Pancreas (tissue), 10 donors: ENCODE results near the gene CGGBP1. TPM values are rescaled to one million over a fixed set of nuclear protein-coding genes. Genes with fewer than 3 reads are reported as not detected.

ENCODE experiments used
- ATAC-seq, 4 donors: fragments of 200-7000 bp; cut with Tn5 transposase; one replicate each; pipeline versions ENCODE4 v1.8.0 to v1.9.1; 2020; ENCODE audit warnings: mild to moderate bottlenecking in 4 of 4, moderate library complexity in 4 of 4
- DNase-seq, 6 donors: peaks; one replicate each; pipeline ENCODE4 v3.0.0-alpha.2; 2020
- FAIRE-seq: peaks from 2 replicates; lab custom pipeline; 2012; peaks lifted over from hg19 to GRCh38; lab: Jason Lieb, UNC
- H3K27ac ChIP-seq, 4 donors: fragments of 200-600 bp; sonication (generic); 1 replicate in 3 of 4; 2 replicates in 1 of 4; pipeline versions ENCODE4 v1.5.0 to v1.8.0; 2020
- H3K27me3 ChIP-seq, 4 donors: fragments of 200-600 bp; one replicate each; pipeline ENCODE4 v1.8.0; 2021
- H3K36me3 ChIP-seq, 3 donors: fragments of 200-600 bp; sonication (generic) in 1 of 3; one replicate each; pipeline versions ENCODE4 v1.5.0 to v1.8.0; 2020 to 2021
- H3K4me1 ChIP-seq, 3 donors: fragments of 200-600 bp; one replicate each; pipeline ENCODE4 v1.8.0; 2021
- H3K4me3 ChIP-seq, 4 donors: fragments of 200-600 bp; sonication (generic) in 2 of 4; one replicate each; pipeline versions ENCODE4 v1.5.0 to v1.8.0; 2020 to 2021
- H3K9me3 ChIP-seq, 4 donors: fragments of 200-600 bp; one replicate each; pipeline ENCODE4 v1.8.0; 2021
- CTCF ChIP-seq, 4 donors: fragments of 200-600 bp; sonication (generic) in 3 of 4; IDR thresholded peaks; one replicate each; pipeline versions ENCODE4 v1.5.0 to v1.8.0; 2021; ENCODE audit warnings: antibody characterized with exemption in 4 of 4
- WGBS, 2 donors: extraction: QIAGEN DNeasy Blood & Tissue Kit; methylation state at CpG; one replicate each; pipeline ENCODE4 v1.1.7; 2013; 5-methylcytosine and 5-hydroxymethylcytosine counted together
- intact Hi-C, 3 donors: fragments of 100-400 bp; cut with DNase I; formaldehyde crosslinking; loops; one replicate each; pipeline versions ENCODE4 v1.11.1 to v1.14.2; 2022
- polyA plus RNA-seq, 2 donors: library from polyadenylated mRNA; stranded (reverse); fragments of 200-250 nt; gene quantifications; one replicate each; pipeline ENCODE4 v1.2.3, GENCODE V29; 2013
- total RNA-seq, 6 donors: library from RNA; stranded (reverse); fragmentation: NEBNext Ultra II Directional in 4 of 6; extraction: Animal tissue kit (Norgen Biotek cat#: 25700) in 4 of 6; gene quantifications; one replicate each; pipeline versions ENCODE4 v1.2.1 to v1.2.4, GENCODE V29; 2021 to 2023
- donor health status: healthy with polysubstance abuse.
- donor health status: DM: no; HTN: no; CAD: no; lungs with moderate emphysema.
- donor health status: DM: no; HTN: no; CAD: no.
- donor health status: control.
- donor health status: control.
- donor health status: Bipolar disorder and iron deficiency.
- donor health status: DM: yes; HTN: yes; CAD: no.
- donor health status: DM: no; HTN: no; CAD: no.
- donor health status: DM: no; HTN: no; CAD: no.
- donor health status: DM: yes; HTN: yes; CAD: no.

The CGGBP1 gene
- total and polyA plus RNA-seq, 8 donors = 17.0 to 40.3 (median 21.1) TPM

- ATAC-seq = no peak
- DNase-seq = no peak
- H3K4me3 ChIP-seq = no peak overlapping the region
- WGBS, 2 donors = 84 to 95% methylated on average over 2 of the region's 2 CpGs
- no peak for FAIRE-seq
- no peak for TF ChIP-seq CTCF (IDR thresholded peaks at IDR 0.05)
- H3K9me3 ChIP-seq = no peaks in the 10 kb centered on the region
- intact Hi-C loops = loop anchor here in 1 of 3 donors (10.0 kb wide), 1 partner anchor 714 kb away; no protein-coding TSS in a partner anchor
- H3K27ac ChIP-seq = no peak overlapping the region
- no peaks in the 10 kb centered on the region for H3K36me3 ChIP-seq
- no peaks in the 10 kb centered on the region for H3K27me3 ChIP-seq
- H3K4me1 ChIP-seq = no peaks in the 10 kb centered on the region
Measured at GRCh38 chr3:88009066-88009465, 49.7 kb downstream of the CGGBP1 start.

GRCh38 chr3:88005066-88005465 lies 53.7 kb downstream of the CGGBP1 start:
- intact Hi-C loops = loop anchor here in 1 of 3 donors (10.0 kb wide), 1 partner anchor 710 kb away; no protein-coding TSS in a partner anchor
- Histone ChIP-seq H3K9me3 (no peaks in the 10 kb centered on the region), H3K36me3 (no peaks in the 10 kb centered on the region), H3K4me3 (no peak overlapping the region), H3K27me3 (no peaks in the 10 kb centered on the region), H3K27ac (no peak overlapping the region), H3K4me1 (peaks cover 0 to 4% (median 3%) of the 10 kb centered on the region in 3 donors)
- 19 to 26% methylated on average over 2 of the region's 2 CpGs for WGBS, 2 donors
- DNase-seq (no peak), ATAC-seq (peak in 3 of 4 donors; percentile 53 to 69 (median 65)), FAIRE-seq (peak; percentile 53)
- TF ChIP-seq CTCF (IDR thresholded peaks at IDR 0.05) = no peak

- H3K4me3 ChIP-seq = no peak overlapping the region
- H3K4me1 ChIP-seq = peaks cover 0 to 4% (median 3%) of the 10 kb centered on the region in 3 donors
- WGBS, 2 donors = 43 to 55% methylated on average over 6 of the region's 6 CpGs
- H3K27ac ChIP-seq = no peak overlapping the region
- DNase-seq = no peak
- H3K36me3 ChIP-seq = no peaks in the 10 kb centered on the region
- intact Hi-C loops = loop anchor here in 1 of 3 donors (10.0 kb wide), 1 partner anchor 708 kb away; no protein-coding TSS in a partner anchor
- no peaks in the 10 kb centered on the region for H3K27me3 ChIP-seq
- peak; percentile 70 for FAIRE-seq
- H3K9me3 ChIP-seq = no peaks in the 10 kb centered on the region
- ATAC-seq = peak; percentile 66 to 85 (median 76)
- peak; percentile 27 to 73 (median 56) for TF ChIP-seq CTCF (IDR thresholded peaks at IDR 0.05)
Measured at GRCh38 chr3:88003115-88003755, 55.6 kb downstream of the CGGBP1 start.

GRCh38 chr3:88002448-88002847 lies 56.4 kb downstream of the CGGBP1 start:
- FAIRE-seq = no peak
- DNase-seq = no peak
- Histone ChIP-seq H3K36me3 (no peaks in the 10 kb centered on the region), H3K27ac (no peak overlapping the region), H3K9me3 (no peaks in the 10 kb centered on the region), H3K27me3 (no peaks in the 10 kb centered on the region), H3K4me1 (peaks cover 0 to 5% (median 4%) of the 10 kb centered on the region in 3 donors), H3K4me3 (no peak overlapping the region)
- no peak for TF ChIP-seq CTCF (IDR thresholded peaks at IDR 0.05)
- intact Hi-C loops = loop anchor here in 1 of 3 donors (10.0 kb wide), 1 partner anchor 708 kb away; no protein-coding TSS in a partner anchor
- peak; percentile 53 to 78 (median 70) for ATAC-seq
- WGBS, 2 donors = 39 to 53% methylated on average over 3 of the region's 3 CpGs

Other genes with a start within 250 kb of the CGGBP1 start
- gene ZNF654, start 250 bp upstream of the CGGBP1 start, total RNA-seq = 10 to 100 TPM in 1 of 6 donors, 1 to 10 TPM in 5; 4.5 to 11.0 (median 6.7) TPM
- 1 to 10 TPM; 1.7 to 3.1 TPM for gene ZNF654, start 250 bp upstream of the CGGBP1 start, polyA plus RNA-seq
- 10 to 100 TPM in 2 of 6 donors, 1 to 10 TPM in 4; 6.6 to 11.6 (median 8.4) TPM for gene C3orf38, start 91.0 kb upstream of the CGGBP1 start, total RNA-seq
- gene C3orf38, start 91.0 kb upstream of the CGGBP1 start, polyA plus RNA-seq = 1 to 10 TPM; 2.7 to 4.3 TPM